ENCODE data around the gene TMPRSS12. TPM values are rescaled to one million over a fixed set of nuclear protein-coding genes. Genes with fewer than 3 reads are reported as not detected.
"Not testable (repeated sequence)": the region's sequence is repeated elsewhere in the genome, so short reads cannot be mapped to it uniquely, and the experiment has no call there.

The TMPRSS12 gene
- not detected in 2 replicates for total RNA-seq (2014; rRNA removed; shearing (Covaris generic); ENCODE audit: low replicate concordance)

- Histone ChIP-seq H3K9ac (ENCODE audit: low read length) (no peak within 1 kb of the TSS), H3K79me2 (ENCODE audit: low read length) (no peaks in the 10 kb centered on the region), H3K27me3 (ENCODE audit: low read length) (no peaks in the 10 kb centered on the region), H3K27ac (ENCODE audit: low read length) (no peak within 1 kb of the TSS), H3K9me3 (ENCODE audit: low read length) (no peaks in the 10 kb centered on the region), H2AFZ (ENCODE audit: low read length) (no peak within 1 kb of the TSS), H3K4me3 (ENCODE audit: low read length) (no peak within 1 kb of the TSS), H3K4me1 (ENCODE audit: low read length) (no peaks in the 10 kb centered on the region), H3K9me2 (replicated peaks; ENCODE audit: insufficient read depth, low read length) (no peaks in the 10 kb centered on the region), H3K4me2 (ENCODE audit: low read depth, low read length, poor library complexity, severe bottlenecking) (no peak within 1 kb of the TSS), H4K20me1 (ENCODE audit: insufficient read depth, low read depth, low read length) (no peaks in the 10 kb centered on the region), H3K36me3 (ENCODE audit: insufficient read depth, low read length) (no peaks in the 10 kb centered on the region)
- DNase-seq, result no peak
Observed at GRCh38 chr12:50842637-50843493, at the start of gene TMPRSS12. Gene TMPRSS12 (plus strand): TSS chr12:50842926. CDS start chr12:50842965, 39 bp downstream.

- Histone ChIP-seq H3K36me3 (ENCODE audit: insufficient read depth, low read length) (peaks cover 47% of the 10 kb centered on the region), H4K20me1 (ENCODE audit: insufficient read depth, low read depth, low read length) (no peaks in the 10 kb centered on the region), H3K4me3 (ENCODE audit: low read length) (no peak overlapping the region), H3K9me2 (replicated peaks; ENCODE audit: insufficient read depth, low read length) (no peaks in the 10 kb centered on the region), H3K4me2 (ENCODE audit: low read depth, low read length, poor library complexity, severe bottlenecking) (no peak overlapping the region), H3K27me3 (ENCODE audit: low read length) (no peaks in the 10 kb centered on the region), H3K9ac (ENCODE audit: low read length) (no peak overlapping the region), H3K4me1 (ENCODE audit: low read length) (no peaks in the 10 kb centered on the region), H3K9me3 (ENCODE audit: low read length) (peaks cover 10% of the 10 kb centered on the region), H3K27ac (ENCODE audit: low read length) (no peak overlapping the region), H3K79me2 (ENCODE audit: low read length) (peaks cover 18% of the 10 kb centered on the region), H2AFZ (ENCODE audit: low read length) (no peak overlapping the region)
- no peak for DNase-seq
Observed at GRCh38 chr12:50799908-50800307, 42.8 kb upstream of the TMPRSS12 start.

GRCh38 chr12:50803230-50803875 lies 39.4 kb upstream of the TMPRSS12 start:
- Histone ChIP-seq H3K4me3 (ENCODE audit: low read length) (no peak overlapping the region), H3K4me1 (ENCODE audit: low read length) (no peaks in the 10 kb centered on the region), H2AFZ (ENCODE audit: low read length) (no peak overlapping the region), H3K4me2 (ENCODE audit: low read depth, low read length, poor library complexity, severe bottlenecking) (no peak overlapping the region), H3K36me3 (ENCODE audit: insufficient read depth, low read length) (peaks cover 23% of the 10 kb centered on the region), H3K79me2 (ENCODE audit: low read length) (peaks cover 12% of the 10 kb centered on the region; the same call in 1 of the 2 replicates), H4K20me1 (ENCODE audit: insufficient read depth, low read depth, low read length) (no peaks in the 10 kb centered on the region), H3K9me3 (ENCODE audit: low read length) (peaks cover 10% of the 10 kb centered on the region), H3K27ac (ENCODE audit: low read length) (no peak overlapping the region), H3K9me2 (replicated peaks; ENCODE audit: insufficient read depth, low read length) (no peaks in the 10 kb centered on the region), H3K9ac (ENCODE audit: low read length) (no peak overlapping the region), H3K27me3 (ENCODE audit: low read length) (no peaks in the 10 kb centered on the region)
- no peak for DNase-seq

GRCh38 chr12:50806176-50806575 lies 36.5 kb upstream of the TMPRSS12 start:
- Histone ChIP-seq H3K9me3 (ENCODE audit: low read length) (no peaks in the 10 kb centered on the region), H3K9me2 (replicated peaks; ENCODE audit: insufficient read depth, low read length) (no peaks in the 10 kb centered on the region), H3K4me3 (ENCODE audit: low read length) (no peak overlapping the region), H3K27ac (ENCODE audit: low read length) (no peak overlapping the region), H3K36me3 (ENCODE audit: insufficient read depth, low read length) (peaks cover 4% of the 10 kb centered on the region; the same call in 1 of the 2 replicates), H3K79me2 (ENCODE audit: low read length) (peaks cover 12% of the 10 kb centered on the region; the same call in 1 of the 2 replicates), H3K4me2 (ENCODE audit: low read depth, low read length, poor library complexity, severe bottlenecking) (no peak overlapping the region), H4K20me1 (ENCODE audit: insufficient read depth, low read depth, low read length) (no peaks in the 10 kb centered on the region), H2AFZ (ENCODE audit: low read length) (no peak overlapping the region), H3K27me3 (ENCODE audit: low read length) (no peaks in the 10 kb centered on the region), H3K9ac (ENCODE audit: low read length) (no peak overlapping the region), H3K4me1 (ENCODE audit: low read length) (no peaks in the 10 kb centered on the region)
- DNase-seq, result no peak

- not testable (repeated sequence) for H3K79me2 ChIP-seq (ENCODE audit: low read length); H3K9me2 ChIP-seq (replicated peaks; ENCODE audit: insufficient read depth, low read length); H4K20me1 ChIP-seq (ENCODE audit: insufficient read depth, low read depth, low read length); H3K27ac ChIP-seq (ENCODE audit: low read length); H3K4me2 ChIP-seq (ENCODE audit: low read depth, low read length, poor library complexity, severe bottlenecking); H2AFZ ChIP-seq (ENCODE audit: low read length); DNase-seq; H3K4me3 ChIP-seq (ENCODE audit: low read length); H3K9me3 ChIP-seq (ENCODE audit: low read length); H3K9ac ChIP-seq (ENCODE audit: low read length); H3K27me3 ChIP-seq (ENCODE audit: low read length); H3K4me1 ChIP-seq (ENCODE audit: low read length)
- peaks cover 16% of the 10 kb centered on the region for H3K36me3 ChIP-seq (ENCODE audit: insufficient read depth, low read length)
Observed at GRCh38 chr12:50809131-50809530, 33.6 kb upstream of the TMPRSS12 start.

- H3K27me3 ChIP-seq (ENCODE audit: low read length); H3K4me1 ChIP-seq (ENCODE audit: low read length); H3K4me3 ChIP-seq (ENCODE audit: low read length); H3K9ac ChIP-seq (ENCODE audit: low read length); DNase-seq; H2AFZ ChIP-seq (ENCODE audit: low read length); H3K27ac ChIP-seq (ENCODE audit: low read length); H4K20me1 ChIP-seq (ENCODE audit: insufficient read depth, low read depth, low read length); H3K9me2 ChIP-seq (replicated peaks; ENCODE audit: insufficient read depth, low read length); H3K9me3 ChIP-seq (ENCODE audit: low read length); H3K79me2 ChIP-seq (ENCODE audit: low read length); H3K4me2 ChIP-seq (ENCODE audit: low read depth, low read length, poor library complexity, severe bottlenecking): not testable (repeated sequence)
- H3K36me3 ChIP-seq (ENCODE audit: insufficient read depth, low read length), result peaks cover 48% of the 10 kb centered on the region
Observed at GRCh38 chr12:50814921-50815320, 27.8 kb upstream of the TMPRSS12 start.

- H3K27me3 ChIP-seq (ENCODE audit: low read length), result no peaks in the 10 kb centered on the region
- no peak overlapping the region for H3K4me2 ChIP-seq (ENCODE audit: low read depth, low read length, poor library complexity, severe bottlenecking)
- peaks cover 37% of the 10 kb centered on the region for H3K36me3 ChIP-seq (ENCODE audit: insufficient read depth, low read length)
- H2AFZ ChIP-seq (ENCODE audit: low read length), result no peak overlapping the region
- no peak overlapping the region for H3K27ac ChIP-seq (ENCODE audit: low read length)
- H3K9me3 ChIP-seq (ENCODE audit: low read length), result no peaks in the 10 kb centered on the region
- no peak overlapping the region for H3K9ac ChIP-seq (ENCODE audit: low read length)
- no peaks in the 10 kb centered on the region for H3K79me2 ChIP-seq (ENCODE audit: low read length)
- peaks cover 5% of the 10 kb centered on the region for H3K4me1 ChIP-seq (ENCODE audit: low read length)
- H4K20me1 ChIP-seq (ENCODE audit: insufficient read depth, low read depth, low read length), result no peaks in the 10 kb centered on the region
- H3K9me2 ChIP-seq (replicated peaks; ENCODE audit: insufficient read depth, low read length), result no peaks in the 10 kb centered on the region
- no peak overlapping the region for H3K4me3 ChIP-seq (ENCODE audit: low read length)
- DNase-seq, result no peak
Observed at GRCh38 chr12:50820177-50820576, 22.5 kb upstream of the TMPRSS12 start.

- no peak overlapping the region for H2AFZ ChIP-seq (ENCODE audit: low read length)
- H3K4me1 ChIP-seq (ENCODE audit: low read length), result peaks cover 6% of the 10 kb centered on the region
- H4K20me1 ChIP-seq (ENCODE audit: insufficient read depth, low read depth, low read length), result no peaks in the 10 kb centered on the region
- no peaks in the 10 kb centered on the region for H3K79me2 ChIP-seq (ENCODE audit: low read length)
- H3K9ac ChIP-seq (ENCODE audit: low read length), result no peak overlapping the region
- no peak overlapping the region for H3K4me3 ChIP-seq (ENCODE audit: low read length)
- H3K27ac ChIP-seq (ENCODE audit: low read length), result no peak overlapping the region
- H3K27me3 ChIP-seq (ENCODE audit: low read length), result no peaks in the 10 kb centered on the region
- peaks cover 18% of the 10 kb centered on the region; the same call in 1 of the 2 replicates for H3K36me3 ChIP-seq (ENCODE audit: insufficient read depth, low read length)
- H3K9me3 ChIP-seq (ENCODE audit: low read length), result no peaks in the 10 kb centered on the region
- no peaks in the 10 kb centered on the region for H3K9me2 ChIP-seq (replicated peaks; ENCODE audit: insufficient read depth, low read length)
- no peak for DNase-seq
- no peak overlapping the region for H3K4me2 ChIP-seq (ENCODE audit: low read depth, low read length, poor library complexity, severe bottlenecking)
Observed at GRCh38 chr12:50822082-50822481, 20.6 kb upstream of the TMPRSS12 start.

Measured in Karpas-422 (cell line).